GM23338 (cell line): ENCODE results near the gene WWC1. TPM values are rescaled to one million over a fixed set of nuclear protein-coding genes. Genes with fewer than 3 reads are reported as not detected.

Source experiments
- ATAC-seq: fragments of 200-7000 bp; cut with Tn5 transposase; 3 replicates; pipeline ENCODE4 v1.9.1; 2020
- DNase-seq: peaks from one replicate; pipeline ENCODE4 v3.0.0-alpha.2; 2015; ENCODE audit warnings: low spot score
- H2AFZ ChIP-seq: fragments of 200-600 bp; sonication (generic); 2 replicates; pipeline ENCODE4 v1.8.0; 2016; ENCODE audit warnings: antibody characterized with exemption, mild to moderate bottlenecking, moderate library complexity
- H3F3A ChIP-seq: fragments of 200-600 bp; sonication (generic); replicated peaks from 2 replicates; pipeline ENCODE4 v1.8.0; 2017; ENCODE audit warnings: antibody characterized with exemption, mixed run types, low read depth
- H3K27ac ChIP-seq: fragments of 200-600 bp; sonication (generic); 2 replicates; pipeline ENCODE4 v1.6.1; 2016; ENCODE audit warnings: low read depth
- H3K27me3 ChIP-seq: fragments of 200-600 bp; sonication (generic); 2 replicates; pipeline ENCODE4 v1.8.0; 2016; ENCODE audit warnings: mild to moderate bottlenecking, mixed run types, moderate library complexity; ENCODE audit not compliant: insufficient read depth
- H3K36me3 ChIP-seq: fragments of 200-600 bp; sonication (generic); 2 replicates; pipeline ENCODE4 v1.8.0; 2016; ENCODE audit warnings: mild to moderate bottlenecking; ENCODE audit not compliant: insufficient read depth
- H3K4me1 ChIP-seq: fragments of 200-600 bp; sonication (generic); 2 replicates; pipeline ENCODE4 v1.8.0; 2016; ENCODE audit warnings: mild to moderate bottlenecking, moderate library complexity; ENCODE audit not compliant: insufficient read depth
- H3K4me2 ChIP-seq: fragments of 200-600 bp; sonication (generic); 2 replicates; pipeline ENCODE4 v1.7.1; 2017; ENCODE audit warnings: mixed run types
- H3K4me3 ChIP-seq: fragments of 200-600 bp; sonication (generic); 2 replicates; pipeline ENCODE4 v1.6.1; 2016; ENCODE audit warnings: mixed run types
- H3K79me2 ChIP-seq: fragments of 200-600 bp; sonication (generic); replicated peaks from 2 replicates; pipeline ENCODE4 v1.8.0; 2017; ENCODE audit warnings: mild to moderate bottlenecking; ENCODE audit not compliant: insufficient read depth
- H3K9me2 ChIP-seq: fragments of 200-600 bp; sonication (generic); 2 replicates; pipeline ENCODE4 v1.8.0; 2017; ENCODE audit not compliant: insufficient read depth
- H4K20me1 ChIP-seq: fragments of 200-600 bp; sonication (generic); replicated peaks from 2 replicates; pipeline ENCODE4 v1.8.0; 2017; ENCODE audit warnings: mild to moderate bottlenecking; ENCODE audit not compliant: insufficient read depth
- H3K27ac Mint-ChIP-seq: 2 replicates; pipeline ENCODE4 v1.8.0; 2020; ENCODE audit warnings: inconsistent platforms, mild to moderate bottlenecking, moderate library complexity, mixed read lengths
- H3K27me3 Mint-ChIP-seq: 3 replicates; pipeline ENCODE4 v1.8.0; 2022; ENCODE audit warnings: low read depth, mild to moderate bottlenecking, moderate library complexity, mixed read lengths, inconsistent platforms; ENCODE audit not compliant: insufficient read depth, poor library complexity
- H3K36me3 Mint-ChIP-seq: 3 replicates; pipeline ENCODE4 v1.8.0; 2021; ENCODE audit warnings: low read depth, mild to moderate bottlenecking, inconsistent platforms, moderate library complexity, mixed read lengths
- H3K4me1 Mint-ChIP-seq: 3 replicates; pipeline ENCODE4 v1.8.0; 2020; ENCODE audit warnings: mild to moderate bottlenecking, inconsistent platforms, mixed read lengths
- H3K4me3 Mint-ChIP-seq: 3 replicates; pipeline ENCODE4 v1.8.0; 2021; ENCODE audit warnings: moderate library complexity, mild to moderate bottlenecking, inconsistent platforms, mixed read lengths
- H3K9me3 Mint-ChIP-seq: 3 replicates; pipeline ENCODE4 v1.8.0; 2020; ENCODE audit warnings: moderate library complexity, mild to moderate bottlenecking, inconsistent platforms, mixed read lengths
- CREB1 ChIP-seq: fragments of 250-450 bp; sonication (Bioruptor Pico); IDR thresholded peaks from 2 replicates; pipeline ENCODE4 v1.5.0; 2020; ENCODE audit warnings: low read depth, mild to moderate bottlenecking, moderate library complexity
- CTCF ChIP-seq, 2 experiments: fragments of 200-600 bp in 1 of 2; sonication (generic) in 1 of 2; conservative IDR thresholded peaks; 2 replicates each; pipeline versions ENCODE4 v1.5.1 to v1.6.1; 2016 to 2017; ENCODE audit warnings: antibody characterized with exemption in 2 of 2, low read depth in 2 of 2, mild to moderate bottlenecking in 2 of 2, moderate library complexity in 1 of 2
- ETS1 ChIP-seq: IDR thresholded peaks from 2 replicates; pipeline ENCODE4 v1.6.1; 2016; ENCODE audit warnings: antibody characterized with exemption
- EZH2 ChIP-seq: fragments of 200-600 bp; sonication (generic); IDR thresholded peaks from one replicate; pipeline ENCODE4 v1.8.0; 2017; ENCODE audit warnings: antibody characterized with exemption, mild to moderate bottlenecking, low read depth; ENCODE audit not compliant: unreplicated experiment
- EZH2phosphoT487 ChIP-seq: fragments of 200-600 bp; sonication (generic); IDR thresholded peaks from one replicate; pipeline ENCODE4 v1.8.1; 2018; ENCODE audit warnings: antibody characterized with exemption; ENCODE audit not compliant: unreplicated experiment
- JUNB ChIP-seq: IDR thresholded peaks from one replicate; pipeline ENCODE4 v1.6.1; 2016; ENCODE audit warnings: antibody characterized with exemption; ENCODE audit not compliant: unreplicated experiment
- NANOG ChIP-seq: IDR thresholded peaks from 2 replicates; pipeline ENCODE4 v1.6.1; 2016; ENCODE audit warnings: antibody characterized with exemption, borderline replicate concordance
- POLR2AphosphoS5 ChIP-seq: IDR thresholded peaks from 2 replicates; pipeline ENCODE4 v1.6.1; 2016; ENCODE audit warnings: antibody characterized with exemption, low read depth
- REST ChIP-seq: IDR thresholded peaks from one replicate; pipeline ENCODE4 v1.6.1; 2018; ENCODE audit warnings: antibody characterized with exemption; ENCODE audit not compliant: unreplicated experiment
- STAT1 ChIP-seq: IDR thresholded peaks from one replicate; pipeline ENCODE4 v1.6.1; 2016; ENCODE audit warnings: antibody characterized with exemption; ENCODE audit not compliant: unreplicated experiment
- ZNF114 ChIP-seq: fragments of 250-450 bp; sonication (Bioruptor Pico); IDR thresholded peaks from 2 replicates; pipeline ENCODE4 v1.5.0; 2020; ENCODE audit warnings: mild to moderate bottlenecking, moderate library complexity
- ZNF331 ChIP-seq: fragments of 250-450 bp; sonication (Bioruptor Pico); IDR thresholded peaks from 2 replicates; pipeline ENCODE4 v1.5.0; 2020; ENCODE audit warnings: low read depth, mild to moderate bottlenecking, moderate library complexity
- ZNF462 ChIP-seq: fragments of 250-450 bp; sonication (Bioruptor Pico); IDR thresholded peaks from 2 replicates; pipeline ENCODE4 v1.5.0; 2020; ENCODE audit warnings: mild to moderate bottlenecking, moderate library complexity
- polyA plus RNA-seq: library from polyadenylated mRNA; unstranded; fragments of >200 nt; fragmentation: Nextera tagmentation; extraction: Ambion mirVana; gene quantifications from 2 replicates; pipeline ENCODE4 v1.2.1, GENCODE V29; 2016
- total RNA-seq: library from RNA; depleted of rRNA; stranded (reverse); fragments of >200 nt; shearing (Covaris generic); gene quantifications from 2 replicates; pipeline ENCODE4 v1.2.3, GENCODE V29; 2014

Gene WWC1
- total and polyA plus RNA-seq, 2 experiments from 2014 or later, result 25.4 to 27.8 TPM

- Histone ChIP-seq H4K20me1 (peaks cover 24% of the 10 kb centered on the region), H3K27me3 (no peaks in the 10 kb centered on the region), H3K79me2 (peaks cover 67% of the 10 kb centered on the region), H3F3A (peaks cover 6% of the 10 kb centered on the region; the same call in 1 of the 2 replicates), H3K4me3 (no peak overlapping the region), H3K36me3 (no peaks in the 10 kb centered on the region), H2AFZ (no peak overlapping the region), H3K9me2 (0 out of 2 replicates have a peak, but pooled peaks cover 3% of the 10 kb centered on the region), H3K4me2 (no peak overlapping the region), H3K27ac (no peak overlapping the region), H3K4me1 (peaks cover 29% of the 10 kb centered on the region)
- DNase-seq (no peak), ATAC-seq (no peak)
- no peak for TF ChIP-seq ZNF331 (CRISPR knock-in tag)
- TF ChIP-seq NANOG, result no peak
- no peak for TF ChIP-seq ETS1
- no peak for TF ChIP-seq CTCF (conservative IDR thresholded peaks at IDR 0.05; ENCODE audit: low read depth in 2 of 2)
- TF ChIP-seq ZNF462 (CRISPR knock-in tag), result no peak
- no peak for TF ChIP-seq STAT1
- TF ChIP-seq JUNB, result no peak
- TF ChIP-seq POLR2AphosphoS5, result no peak
- no peak for TF ChIP-seq EZH2
- TF ChIP-seq CREB1 (CRISPR knock-in tag), result no peak
- no peak for TF ChIP-seq REST
- TF ChIP-seq EZH2phosphoT487, result no peak
- no peak for TF ChIP-seq ZNF114 (CRISPR knock-in tag)
- H3K4me3 Mint-ChIP-seq, result no peak overlapping the region
- peaks cover 17% of the 10 kb centered on the region for H3K36me3 Mint-ChIP-seq
- H3K4me1 Mint-ChIP-seq, result peaks cover 62% of the 10 kb centered on the region
- H3K9me3 Mint-ChIP-seq, result no peaks in the 10 kb centered on the region
- H3K27me3 Mint-ChIP-seq, result peaks cover 17% of the 10 kb centered on the region
- H3K27ac Mint-ChIP-seq, result no peak overlapping the region
These were observed 49.7 kb downstream of the WWC1 start for GRCh38 chr5:168341178-168341577.
